Brain microvascular endothelial cell (primary cell): ENCODE results near the gene SLC28A2.

ENCODE experiments used
- DNase-seq: peaks from one replicate; pipeline ENCODE4 v3.0.0-alpha.2; 2020
- H3K27ac ChIP-seq: fragments of 250-450 bp; sonication (Bioruptor Pico); 2 replicates; pipeline ENCODE4 v1.5.1; 2020; ENCODE audit warnings: mild to moderate bottlenecking, moderate library complexity
- H3K27me3 ChIP-seq: fragments of 250-450 bp; sonication (Bioruptor Pico); replicated peaks from 2 replicates; pipeline ENCODE4 v1.5.1; 2020; ENCODE audit warnings: mild to moderate bottlenecking
- H3K36me3 ChIP-seq: fragments of 250-450 bp; sonication (Bioruptor Pico); replicated peaks from 2 replicates; pipeline ENCODE4 v1.5.1; 2020; ENCODE audit warnings: mild to moderate bottlenecking
- H3K4me3 ChIP-seq: 2 replicates; pipeline ENCODE4 v1.5.1; 2011; ENCODE audit warnings: low read depth, mild to moderate bottlenecking, control low read depth, low read length, moderate library complexity
- in situ Hi-C: cut with HindIII; loops from 2 replicates; pipeline ENCODE4 v1.10.0; 2017; ENCODE audit warnings: low sequenced_read_pairs, low pct_ligation_motif_present
- TF ChIP-seq, protein P1 (sequence below): IDR thresholded peaks from 2 replicates; pipeline ENCODE4 v1.5.1; 2011; ENCODE audit warnings: low read depth, mild to moderate bottlenecking, moderate library complexity, low read length, control low read depth, inconsistent platforms; ENCODE audit errors: missing control alignments

Gene SLC28A2

DNA sequence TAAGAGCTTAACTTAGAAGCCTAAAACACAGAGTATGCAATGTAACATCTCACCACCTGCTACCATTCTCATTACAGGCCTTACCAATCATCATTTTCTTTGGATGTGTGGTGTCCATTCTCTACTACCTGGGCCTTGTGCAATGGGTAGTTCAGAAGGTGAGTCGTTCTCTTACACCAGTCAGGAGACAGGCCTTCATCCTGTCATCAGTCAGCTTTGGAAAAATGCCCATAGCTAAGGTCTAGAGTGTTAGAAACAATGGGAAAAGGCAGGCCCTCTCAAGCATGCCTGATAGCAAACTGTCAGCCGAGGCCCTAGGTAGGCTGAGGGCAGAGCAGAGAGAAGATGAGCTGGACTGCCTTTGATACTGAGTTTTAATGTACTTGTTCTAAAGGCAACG lies 13.5 kb downstream of the SLC28A2 start:
- Histone ChIP-seq H3K36me3 (no peaks in the 10 kb centered on the region), H3K27ac (no peak overlapping the region), H3K4me3 (no peak overlapping the region), H3K27me3 (no peaks in the 10 kb centered on the region)
- TF ChIP-seq, protein P1, sequence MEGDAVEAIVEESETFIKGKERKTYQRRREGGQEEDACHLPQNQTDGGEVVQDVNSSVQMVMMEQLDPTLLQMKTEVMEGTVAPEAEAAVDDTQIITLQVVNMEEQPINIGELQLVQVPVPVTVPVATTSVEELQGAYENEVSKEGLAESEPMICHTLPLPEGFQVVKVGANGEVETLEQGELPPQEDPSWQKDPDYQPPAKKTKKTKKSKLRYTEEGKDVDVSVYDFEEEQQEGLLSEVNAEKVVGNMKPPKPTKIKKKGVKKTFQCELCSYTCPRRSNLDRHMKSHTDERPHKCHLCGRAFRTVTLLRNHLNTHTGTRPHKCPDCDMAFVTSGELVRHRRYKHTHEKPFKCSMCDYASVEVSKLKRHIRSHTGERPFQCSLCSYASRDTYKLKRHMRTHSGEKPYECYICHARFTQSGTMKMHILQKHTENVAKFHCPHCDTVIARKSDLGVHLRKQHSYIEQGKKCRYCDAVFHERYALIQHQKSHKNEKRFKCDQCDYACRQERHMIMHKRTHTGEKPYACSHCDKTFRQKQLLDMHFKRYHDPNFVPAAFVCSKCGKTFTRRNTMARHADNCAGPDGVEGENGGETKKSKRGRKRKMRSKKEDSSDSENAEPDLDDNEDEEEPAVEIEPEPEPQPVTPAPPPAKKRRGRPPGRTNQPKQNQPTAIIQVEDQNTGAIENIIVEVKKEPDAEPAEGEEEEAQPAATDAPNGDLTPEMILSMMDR: no peak
- no peak for DNase-seq
- in situ Hi-C loops: no loop called here

- no peak for DNase-seq
- H3K27me3 ChIP-seq: no peaks in the 10 kb centered on the region
- H3K27ac ChIP-seq: no peak overlapping the region
- H3K4me3 ChIP-seq: no peak overlapping the region
- in situ Hi-C loops: no loop called here
- TF ChIP-seq, protein P1: peak; percentile 8
- H3K36me3 ChIP-seq: no peaks in the 10 kb centered on the region
Observed at GRCh38 chr15:45268135-45268534, 16.1 kb downstream of the SLC28A2 start.

DNA sequence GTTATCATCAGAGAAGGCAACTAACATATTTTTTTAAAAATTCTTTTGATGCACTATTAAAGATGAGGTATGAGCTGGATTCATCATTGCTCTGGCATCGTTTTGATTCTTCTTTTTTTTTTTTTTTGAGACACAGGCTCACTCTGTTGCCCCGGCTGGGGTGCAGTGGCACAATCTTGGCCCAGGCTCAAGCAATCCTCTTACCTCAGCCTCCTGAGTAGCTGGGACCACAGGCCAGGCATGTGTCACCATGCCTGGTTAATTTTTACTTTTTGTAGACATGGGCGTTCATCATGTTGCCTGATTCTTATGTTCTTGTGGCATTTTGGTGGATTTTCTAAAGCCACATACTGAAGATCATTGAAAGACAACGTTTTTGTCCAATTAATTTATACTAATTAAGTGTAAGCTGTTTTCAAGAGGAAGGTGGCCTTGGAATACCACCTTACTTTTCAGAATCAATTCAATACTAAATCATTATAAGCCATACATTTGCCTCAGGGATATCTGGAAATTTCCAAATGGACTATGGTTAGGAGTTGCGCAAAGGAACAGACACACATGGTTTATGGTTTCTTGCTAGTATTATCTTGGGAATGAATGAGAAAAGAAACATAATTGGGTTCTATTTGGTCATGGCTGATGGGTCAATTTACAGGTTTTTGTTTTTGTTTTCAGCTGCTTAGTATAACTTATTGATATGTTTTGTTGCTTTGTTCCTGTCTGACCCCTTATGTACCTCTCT lies 22.8 kb downstream of the SLC28A2 start:
- in situ Hi-C loops: no loop called here
- no peak overlapping the region for H3K4me3 ChIP-seq
- no peaks in the 10 kb centered on the region for H3K27me3 ChIP-seq
- no peaks in the 10 kb centered on the region for H3K36me3 ChIP-seq
- no peak for DNase-seq
- TF ChIP-seq, protein P1: no peak
- no peak overlapping the region for H3K27ac ChIP-seq

DNA sequence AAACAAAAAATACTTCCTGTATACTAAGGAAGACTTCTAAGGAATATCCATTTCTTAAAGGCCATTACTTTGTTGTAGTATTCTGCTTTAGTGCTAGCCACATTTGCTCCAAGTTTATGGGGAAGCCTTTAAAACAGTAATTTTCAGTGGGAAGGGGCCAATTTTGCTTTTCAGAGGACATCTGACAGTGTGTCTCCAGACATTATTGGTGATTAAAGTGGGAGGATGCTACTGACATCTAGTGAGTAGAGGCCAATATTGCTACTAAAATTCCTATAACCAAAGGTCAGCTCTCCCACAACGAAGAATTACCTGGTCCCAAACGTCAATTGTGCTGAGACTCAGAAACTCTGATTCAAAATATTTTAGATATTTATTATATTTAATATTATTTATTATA lies 24.8 kb downstream of the SLC28A2 start:
- H3K36me3 ChIP-seq: no peaks in the 10 kb centered on the region
- no peak overlapping the region for H3K4me3 ChIP-seq
- no peak for DNase-seq
- no peak overlapping the region for H3K27ac ChIP-seq
- TF ChIP-seq, protein P1: peak; percentile 47
- in situ Hi-C loops: no loop called here
- no peaks in the 10 kb centered on the region for H3K27me3 ChIP-seq

DNA sequence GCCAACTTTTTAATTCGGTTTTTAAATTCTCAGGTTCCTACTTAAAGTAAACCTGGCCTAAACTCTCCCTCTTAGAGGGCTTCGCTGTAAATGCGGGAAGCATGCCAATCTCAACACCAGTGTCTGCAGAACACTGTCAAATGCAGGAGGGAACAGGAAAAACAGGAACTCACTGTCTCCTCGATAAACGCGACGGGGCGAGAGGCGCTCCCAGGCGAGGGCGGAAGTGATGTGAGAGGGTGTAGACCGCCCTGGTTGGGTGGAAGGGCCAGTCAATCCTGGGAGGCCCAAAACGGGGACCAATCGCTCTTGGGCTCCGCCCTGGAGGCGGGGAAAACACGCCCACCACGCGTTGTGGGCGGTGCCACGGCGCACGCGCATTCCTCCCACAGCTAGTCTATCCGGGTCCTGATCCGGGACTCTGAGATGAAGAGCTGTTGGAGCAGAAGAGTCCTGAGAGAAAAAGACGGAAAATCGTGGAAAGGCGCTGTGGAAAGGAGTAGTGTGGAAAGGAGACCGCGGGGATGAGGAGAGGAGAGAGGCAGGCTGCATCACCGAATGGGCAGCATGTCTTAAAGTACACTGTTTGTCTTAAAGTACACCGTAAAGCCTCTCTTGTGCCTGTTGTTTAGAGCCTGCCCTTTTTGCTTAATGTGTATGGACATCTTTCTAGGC lies 27.1 kb downstream of the SLC28A2 start:
- Histone ChIP-seq H3K27ac (peak overlapping the region; percentile 50), H3K36me3 (no peaks in the 10 kb centered on the region), H3K4me3 (peak overlapping the region; percentile 69), H3K27me3 (no peaks in the 10 kb centered on the region)
- TF ChIP-seq, protein P1: no peak
- DNase-seq: peak; percentile 97
- in situ Hi-C loops: no loop called here
